Endodermal cell (in vitro differentiated cells): ENCODE data around the gene DENND5A. TPM values are rescaled to one million over a fixed set of nuclear protein-coding genes. Genes with fewer than 3 reads are reported as not detected.
"Not testable (repeated sequence)": the region's sequence is repeated elsewhere in the genome, so short reads cannot be mapped to it uniquely, and the experiment has no call there.

Experiments
- DNase-seq: peaks from one replicate; pipeline ENCODE4 v3.0.0-alpha.2; 2017
- H3K27ac ChIP-seq: 2 replicates; pipeline ENCODE4 v1.5.1; 2013; ENCODE audit warnings: mild to moderate bottlenecking, low read depth, low read length, moderate library complexity
- H3K27me3 ChIP-seq: 2 replicates; pipeline ENCODE4 v1.6.1; 2013; ENCODE audit warnings: mild to moderate bottlenecking, low read length, moderate library complexity; ENCODE audit not compliant: insufficient read depth, control insufficient read depth, poor library complexity, severe bottlenecking
- H3K36me3 ChIP-seq: 2 replicates; pipeline ENCODE4 v1.7.0; 2013; ENCODE audit warnings: mild to moderate bottlenecking, low read length, moderate library complexity; ENCODE audit not compliant: control insufficient read depth, insufficient read depth
- H3K4me1 ChIP-seq: one replicate; pipeline ENCODE4 v1.7.0; 2013; ENCODE audit warnings: low read length; ENCODE audit not compliant: control insufficient read depth, insufficient read depth
- H3K4me3 ChIP-seq: 2 replicates; pipeline ENCODE4 v1.5.1; 2013; ENCODE audit warnings: mild to moderate bottlenecking, low read length, moderate library complexity
- H3K9ac ChIP-seq: 2 replicates; pipeline ENCODE4 v1.6.1; 2013; ENCODE audit warnings: mild to moderate bottlenecking, low read length, moderate library complexity; ENCODE audit not compliant: poor library complexity, severe bottlenecking; ENCODE audit errors: extremely low read depth
- H3K9me3 ChIP-seq: 2 replicates; pipeline ENCODE4 v1.6.1; 2013; ENCODE audit warnings: mild to moderate bottlenecking, low read length, moderate library complexity; ENCODE audit not compliant: control insufficient read depth
- H3K27ac Mint-ChIP-seq: 2 replicates; pipeline ENCODE4 v1.8.0; 2020; ENCODE audit warnings: mixed read lengths
- H3K27me3 Mint-ChIP-seq: 2 replicates; pipeline ENCODE4 v1.8.0; 2021; ENCODE audit warnings: mild to moderate bottlenecking, mixed read lengths; ENCODE audit not compliant: insufficient read depth
- H3K36me3 Mint-ChIP-seq: 2 replicates; pipeline ENCODE4 v1.8.0; 2020; ENCODE audit warnings: low read depth, mixed read lengths
- H3K4me1 Mint-ChIP-seq: 2 replicates; pipeline ENCODE4 v1.8.0; 2020; ENCODE audit warnings: mixed read lengths
- H3K4me3 Mint-ChIP-seq: 2 replicates; pipeline ENCODE4 v1.8.0; 2020; ENCODE audit warnings: mild to moderate bottlenecking, moderate library complexity, mixed read lengths
- H3K9me3 Mint-ChIP-seq: 2 replicates; pipeline ENCODE4 v1.8.0; 2020; ENCODE audit warnings: mild to moderate bottlenecking, mixed read lengths
- CTCF ChIP-seq: fragments of 200-600 bp; sonication (generic); conservative IDR thresholded peaks from 2 replicates; pipeline ENCODE4 v1.5.0; 2021; ENCODE audit warnings: antibody characterized with exemption, mild to moderate bottlenecking
- WGBS, 2 experiments: methylation state at CpG; one replicate each; pipeline versions ENCODE4 v1.1.5 to v1.1.7; 2013; ENCODE audit warnings: missing lambda C conversion rate in 2 of 2, mixed read lengths in 1 of 2; ENCODE audit not compliant: insufficient coverage in 1 of 2, insufficient read length in 1 of 2; 5-methylcytosine and 5-hydroxymethylcytosine counted together
- total RNA-seq, 2 donors: library from RNA; stranded (reverse); fragmentation: NEBNext Ultra II Directional in 1 of 2; extraction: Animal tissue kit (Norgen Biotek cat#: 25700) in 1 of 2; gene quantifications; 2 replicates in 1 of 2; 3 replicates in 1 of 2; pipeline ENCODE4 v1.2.1, GENCODE V29; 2021

DENND5A gene
- total RNA-seq, 2 donors from 2014 or later: 119 to 171 TPM

DNA sequence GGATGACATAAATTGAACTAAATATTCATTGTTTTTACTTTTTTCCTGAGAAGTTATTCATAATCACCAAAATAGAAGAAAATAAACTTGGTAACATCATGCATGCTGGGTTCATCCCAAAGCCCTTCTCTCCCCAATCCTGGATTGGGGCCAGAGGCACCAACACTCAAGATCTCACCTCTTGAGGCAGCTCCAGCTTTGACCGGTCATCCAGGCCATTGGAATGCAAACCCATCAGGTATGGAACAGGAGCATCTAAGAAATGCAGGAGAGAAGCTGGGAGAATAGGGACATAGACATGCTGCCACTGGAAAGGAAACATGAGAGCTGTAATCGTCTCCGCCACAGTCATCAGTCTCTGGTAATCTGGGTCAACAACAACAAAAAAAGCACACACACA lies 71.8 kb downstream of the DENND5A start:
- Histone ChIP-seq H3K27ac (no peak overlapping the region), H3K27me3 (no peaks in the 10 kb centered on the region), H3K9ac (no peak overlapping the region), H3K36me3 (peaks cover 78% of the 10 kb centered on the region), H3K4me1 (no peaks in the 10 kb centered on the region), H3K4me3 (no peak overlapping the region), H3K9me3 (peaks cover 48% of the 10 kb centered on the region)
- H3K9me3 Mint-ChIP-seq: peaks cover 42% of the 10 kb centered on the region
- H3K27ac Mint-ChIP-seq: peak overlapping the region; percentile 31
- DNase-seq: no peak
- 94% methylated on average over 2 to 3 of the region's 3 CpGs for WGBS, 2 experiments
- no peak for TF ChIP-seq CTCF
- H3K4me1 Mint-ChIP-seq: no peaks in the 10 kb centered on the region
- H3K36me3 Mint-ChIP-seq: peaks cover 72% of the 10 kb centered on the region
- no peaks in the 10 kb centered on the region for H3K27me3 Mint-ChIP-seq
- no peak overlapping the region for H3K4me3 Mint-ChIP-seq

DNA sequence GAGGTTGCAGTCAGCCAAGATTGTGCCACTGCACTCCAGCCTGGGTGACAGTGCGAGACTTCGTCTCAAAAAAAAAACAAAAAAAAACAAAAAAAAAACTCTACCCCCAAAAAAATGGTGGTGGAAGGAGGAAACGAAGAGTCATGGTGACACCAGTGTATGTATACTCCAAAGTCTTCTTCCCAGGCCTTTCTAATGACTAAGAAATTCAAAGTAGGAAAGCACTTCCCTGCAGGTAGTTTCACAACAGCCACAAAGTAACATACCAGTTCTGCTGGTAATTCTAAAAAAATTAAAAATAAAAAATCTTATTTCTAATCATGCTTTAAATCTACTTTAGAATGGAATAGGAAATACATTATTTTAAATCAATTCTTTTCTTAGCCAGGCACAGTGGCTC lies 72.6 kb downstream of the DENND5A start:
- Mint-ChIP-seq H3K9me3 (peaks cover 50% of the 10 kb centered on the region), H3K27ac (no peak overlapping the region), H3K4me3 (no peak overlapping the region), H3K4me1 (no peaks in the 10 kb centered on the region), H3K36me3 (peaks cover 76% of the 10 kb centered on the region), H3K27me3 (no peaks in the 10 kb centered on the region)
- no peak for TF ChIP-seq CTCF
- H3K27me3 ChIP-seq: no peaks in the 10 kb centered on the region
- no peak overlapping the region for H3K9ac ChIP-seq
- no peaks in the 10 kb centered on the region for H3K4me1 ChIP-seq
- no peak overlapping the region for H3K4me3 ChIP-seq
- no peak overlapping the region for H3K27ac ChIP-seq
- 100% methylated on average over 1 to 2 of the region's 3 CpGs for WGBS, 2 experiments
- H3K36me3 ChIP-seq: peaks cover 78% of the 10 kb centered on the region
- H3K9me3 ChIP-seq: peaks cover 56% of the 10 kb centered on the region
- no peak for DNase-seq

- Histone ChIP-seq H3K4me3 (peak overlapping the region; percentile 61), H3K9me3 (peaks cover 63% of the 10 kb centered on the region), H3K36me3 (peaks cover 93% of the 10 kb centered on the region)
- H3K27ac ChIP-seq, H3K4me3 Mint-ChIP-seq, H3K27me3 Mint-ChIP-seq, H3K9ac ChIP-seq, H3K27me3 ChIP-seq, H3K4me1 Mint-ChIP-seq, H3K27ac Mint-ChIP-seq, H3K4me1 ChIP-seq, DNase-seq: not testable (repeated sequence)
- H3K9me3 Mint-ChIP-seq: peaks cover 51% of the 10 kb centered on the region
- H3K36me3 Mint-ChIP-seq: peaks cover 87% of the 10 kb centered on the region
- 93 to 94% methylated on average over 4 to 5 of the region's 5 CpGs for WGBS, 2 experiments
These were observed 74.7 kb downstream of the DENND5A start for GRCh38 chr11:9190326-9191016.

DNA sequence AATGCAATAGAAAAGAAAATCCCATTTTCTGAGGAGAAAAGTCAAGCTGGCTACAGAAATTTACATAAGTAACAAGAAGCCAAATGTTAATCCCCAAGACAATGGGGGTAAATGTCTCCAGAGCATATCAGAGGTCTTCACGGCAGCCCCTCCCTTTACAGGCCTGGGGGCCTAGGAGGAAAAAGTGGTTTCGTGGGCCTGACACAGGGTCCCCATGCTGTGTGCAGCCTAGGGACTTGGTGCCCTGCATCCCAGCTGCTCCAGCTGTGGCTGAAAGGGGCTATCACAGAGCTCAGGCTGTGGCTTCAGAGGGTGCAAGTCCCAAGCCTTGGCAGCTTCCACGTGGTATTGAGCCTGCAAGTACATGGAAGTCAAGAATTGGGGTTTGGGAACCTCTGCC lies 76.3 kb downstream of the DENND5A start:
- H3K4me3 Mint-ChIP-seq: not testable (repeated sequence)
- peaks cover 90% of the 10 kb centered on the region for H3K36me3 Mint-ChIP-seq

More for the DNA sequence above, 76.3 kb downstream of the DENND5A start:
- not testable (repeated sequence) for H3K27ac ChIP-seq, H3K27ac Mint-ChIP-seq, H3K4me1 Mint-ChIP-seq, H3K27me3 Mint-ChIP-seq, H3K4me1 ChIP-seq, H3K27me3 ChIP-seq, DNase-seq, H3K9ac ChIP-seq
- 77 to 91% methylated on average over 3 of the region's 3 CpGs for WGBS, 2 experiments
- Histone ChIP-seq H3K4me3 (peak overlapping the region; percentile 61), H3K9me3 (peaks cover 63% of the 10 kb centered on the region), H3K36me3 (peaks cover 93% of the 10 kb centered on the region)
- H3K9me3 Mint-ChIP-seq: peaks cover 51% of the 10 kb centered on the region
